ENCODE data around the gene AP1M1.

The AP1M1 gene

GRCh38 chr19:16197622-16198369 is at the start of gene AP1M1:
Gene AP1M1, plus strand, starts transcription at chr19:16197911. Its CDS starts 116 bp downstream, at chr19:16198027.
- H4K20me1 ChIP-seq (ENCODE audit: insufficient read depth): no peaks in the 10 kb centered on the region
- no peaks in the 10 kb centered on the region for H3K36me3 ChIP-seq (ENCODE audit: insufficient read depth)
- H3K27me3 ChIP-seq (ENCODE audit: insufficient read depth, low read depth): no peaks in the 10 kb centered on the region
- H3K4me1 ChIP-seq (ENCODE audit: low read depth, poor library complexity, severe bottlenecking): peaks cover 33% of the 10 kb centered on the region
- TF ChIP-seq CTCF (conservative IDR thresholded peaks at IDR 0.05; ENCODE audit: low read depth, low read length): no peak
- H3K9ac ChIP-seq: peak within 1 kb of the TSS; percentile 64
- H2AFZ ChIP-seq (ENCODE audit: low read depth): peak within 1 kb of the TSS; percentile 68
- H3K4me3 ChIP-seq (IDR thresholded peaks at IDR 0.05; ENCODE audit: insufficient read depth, low read depth, low read length): peak within 1 kb of the TSS; percentile 42
- H3K27ac ChIP-seq: peak within 1 kb of the TSS; percentile 28
- peaks cover 15% of the 10 kb centered on the region for H3K79me2 ChIP-seq (ENCODE audit: insufficient read depth, low read depth)
- H3K4me2 ChIP-seq: peak within 1 kb of the TSS; percentile 96

- no peak overlapping the region for H3K9ac ChIP-seq
- no peaks in the 10 kb centered on the region for H3K4me1 ChIP-seq (ENCODE audit: low read depth, poor library complexity, severe bottlenecking)
- no peak for TF ChIP-seq CTCF (conservative IDR thresholded peaks at IDR 0.05; ENCODE audit: low read depth, low read length)
- no peaks in the 10 kb centered on the region for H3K79me2 ChIP-seq (ENCODE audit: insufficient read depth, low read depth)
- no peaks in the 10 kb centered on the region for H3K27me3 ChIP-seq (ENCODE audit: insufficient read depth, low read depth)
- no peak overlapping the region for H3K27ac ChIP-seq
- H3K4me3 ChIP-seq (IDR thresholded peaks at IDR 0.05; ENCODE audit: insufficient read depth, low read depth, low read length): no peak overlapping the region
- no peak overlapping the region for H3K4me2 ChIP-seq
- H2AFZ ChIP-seq (ENCODE audit: low read depth): no peak overlapping the region
- H3K36me3 ChIP-seq (ENCODE audit: insufficient read depth): no peaks in the 10 kb centered on the region
- no peaks in the 10 kb centered on the region for H4K20me1 ChIP-seq (ENCODE audit: insufficient read depth)
These were observed 49.1 kb upstream of the AP1M1 start for GRCh38 chr19:16148443-16149229.

GRCh38 chr19:16153582-16154336 is 44.0 kb upstream of the AP1M1 start:
- Histone ChIP-seq H2AFZ (ENCODE audit: low read depth) (no peak overlapping the region), H3K4me3 (IDR thresholded peaks at IDR 0.05; ENCODE audit: insufficient read depth, low read depth, low read length) (no peak overlapping the region), H3K4me1 (ENCODE audit: low read depth, poor library complexity, severe bottlenecking) (peaks cover 10% of the 10 kb centered on the region), H3K79me2 (ENCODE audit: insufficient read depth, low read depth) (no peaks in the 10 kb centered on the region), H3K27me3 (ENCODE audit: insufficient read depth, low read depth) (no peaks in the 10 kb centered on the region), H3K4me2 (no peak overlapping the region), H4K20me1 (ENCODE audit: insufficient read depth) (no peaks in the 10 kb centered on the region), H3K36me3 (ENCODE audit: insufficient read depth) (no peaks in the 10 kb centered on the region), H3K27ac (no peak overlapping the region), H3K9ac (no peak overlapping the region)
- TF ChIP-seq CTCF (conservative IDR thresholded peaks at IDR 0.05; ENCODE audit: low read depth, low read length): no peak

- Histone ChIP-seq H3K79me2 (ENCODE audit: insufficient read depth, low read depth) (no peaks in the 10 kb centered on the region), H3K9ac (no peak overlapping the region), H3K4me2 (no peak overlapping the region), H2AFZ (ENCODE audit: low read depth) (no peak overlapping the region), H3K4me3 (IDR thresholded peaks at IDR 0.05; ENCODE audit: insufficient read depth, low read depth, low read length) (no peak overlapping the region), H3K36me3 (ENCODE audit: insufficient read depth) (no peaks in the 10 kb centered on the region), H4K20me1 (ENCODE audit: insufficient read depth) (no peaks in the 10 kb centered on the region), H3K27ac (no peak overlapping the region), H3K27me3 (ENCODE audit: insufficient read depth, low read depth) (no peaks in the 10 kb centered on the region), H3K4me1 (ENCODE audit: low read depth, poor library complexity, severe bottlenecking) (peaks cover 10% of the 10 kb centered on the region)
- no peak for TF ChIP-seq CTCF (conservative IDR thresholded peaks at IDR 0.05; ENCODE audit: low read depth, low read length)
These were observed 43.2 kb upstream of the AP1M1 start for GRCh38 chr19:16154557-16154956.

Data from KMS-11 (cell line).